CD4-positive, alpha-beta T cell treated with Interleukin-1 beta for 1 hour (primary cell): ENCODE measurements around the gene NRP1.

Experiments
- DNase-seq, 2 donors: peaks; one replicate each; pipeline ENCODE4 v3.0.0-alpha.2; 2020 to 2022

NRP1 gene

GRCh38 chr10:33347211-33347610, 12.7 kb upstream of the NRP1 start:
- DNase-seq, result no peak

DNA sequence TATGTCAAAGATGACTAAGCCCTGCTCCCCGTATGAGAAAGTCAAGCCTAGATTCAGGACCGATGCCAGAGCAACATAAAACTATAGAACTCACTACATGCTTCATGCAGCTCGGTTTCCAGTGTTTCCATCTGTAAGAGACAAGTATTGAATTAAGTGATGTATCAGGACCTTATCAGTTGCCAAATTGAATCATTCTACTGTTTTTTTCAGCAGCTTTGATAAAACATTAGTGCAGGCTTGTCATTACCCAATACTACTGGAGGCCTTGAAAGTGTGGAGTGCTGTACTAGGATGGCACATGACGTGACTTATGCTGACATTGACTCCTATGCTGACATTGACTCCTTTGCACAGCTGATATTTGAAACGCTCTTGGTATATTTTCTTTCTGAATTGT, 10.8 kb upstream of the NRP1 start:
- DNase-seq, result no peak

- no peak for DNase-seq
Measured at GRCh38 chr10:33344676-33345075, 10.2 kb upstream of the NRP1 start.

DNA sequence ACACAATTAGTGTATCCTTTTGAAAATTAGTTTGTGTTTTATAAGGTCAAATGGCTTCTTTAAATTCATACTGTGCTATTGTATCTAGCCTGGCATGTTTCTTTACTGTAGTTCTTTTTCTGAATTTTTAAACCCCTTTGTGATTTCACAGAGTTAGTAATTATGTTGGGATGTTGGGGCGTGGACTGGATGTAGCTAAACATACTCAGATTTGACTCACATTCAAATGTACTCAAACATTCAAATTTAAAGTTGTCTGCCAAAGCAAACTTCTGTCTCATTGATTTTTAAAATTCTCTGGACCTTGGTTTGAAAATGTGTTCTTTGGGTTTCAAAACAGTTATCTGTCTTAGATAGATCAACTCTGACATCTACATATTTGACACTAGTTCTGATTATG, 7.2 kb upstream of the NRP1 start:
- DNase-seq, result no peak

- DNase-seq, result no peak
Measured at GRCh38 chr10:33337326-33337957, 3.0 kb upstream of the NRP1 start.

- no peak for DNase-seq
Measured at GRCh38 chr10:33336582-33337325, 2.3 kb upstream of the NRP1 start.

GRCh38 chr10:33335801-33336581, 1.5 kb upstream of the NRP1 start:
- no peak for DNase-seq

DNA sequence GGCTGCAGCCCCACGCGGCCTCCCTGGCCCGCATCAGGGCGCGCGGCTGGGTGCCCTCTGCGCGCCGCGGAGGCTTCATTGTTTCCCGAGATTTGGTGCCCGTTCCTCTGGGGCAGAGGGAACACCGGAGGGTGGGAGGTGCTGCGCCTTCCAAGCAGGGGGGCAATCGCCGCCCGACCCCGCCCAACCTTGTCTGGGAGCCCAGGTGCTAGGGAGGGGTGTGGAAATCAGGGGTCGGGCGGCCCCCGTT, 1.0 kb upstream of the NRP1 start:
- no peak for DNase-seq

DNA sequence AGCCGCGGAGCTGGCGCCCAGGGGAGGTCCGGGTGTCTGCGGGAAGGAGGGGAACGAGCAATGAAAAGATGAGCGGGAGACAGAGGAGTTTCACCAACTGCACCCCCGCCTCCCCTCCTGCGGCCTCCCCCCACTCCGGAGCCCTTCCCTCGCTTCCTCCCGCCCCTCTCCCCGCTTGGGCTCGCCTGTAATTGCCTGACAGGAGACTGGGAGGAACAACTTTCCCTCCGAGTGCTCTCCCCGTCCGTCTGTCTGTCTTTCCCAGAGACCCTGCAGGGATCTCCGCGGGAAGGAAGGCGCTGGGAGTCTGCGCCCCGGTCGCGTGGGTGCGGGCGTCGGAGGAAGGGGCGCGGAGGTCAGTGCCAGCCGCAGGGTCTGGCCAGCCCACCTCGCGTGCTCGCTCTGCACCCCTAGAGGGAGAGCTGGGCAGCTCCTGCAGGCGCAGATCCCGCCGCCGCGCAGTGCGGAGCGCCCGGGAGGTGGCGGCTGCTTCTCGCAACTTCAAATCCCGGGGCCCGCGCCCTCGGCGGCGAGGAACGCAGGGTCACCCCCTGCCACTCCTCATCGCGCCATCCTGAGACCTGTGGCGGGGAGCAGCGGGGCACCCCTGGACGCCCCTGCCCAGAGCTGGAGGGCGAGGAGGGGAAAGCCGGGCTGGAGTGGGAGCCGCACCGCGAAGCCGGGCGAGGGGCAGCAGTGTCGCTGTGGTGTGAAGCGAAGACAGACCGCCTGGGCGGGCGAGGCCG, 511 bp upstream of the NRP1 start:
- DNase-seq, result no peak

DNA sequence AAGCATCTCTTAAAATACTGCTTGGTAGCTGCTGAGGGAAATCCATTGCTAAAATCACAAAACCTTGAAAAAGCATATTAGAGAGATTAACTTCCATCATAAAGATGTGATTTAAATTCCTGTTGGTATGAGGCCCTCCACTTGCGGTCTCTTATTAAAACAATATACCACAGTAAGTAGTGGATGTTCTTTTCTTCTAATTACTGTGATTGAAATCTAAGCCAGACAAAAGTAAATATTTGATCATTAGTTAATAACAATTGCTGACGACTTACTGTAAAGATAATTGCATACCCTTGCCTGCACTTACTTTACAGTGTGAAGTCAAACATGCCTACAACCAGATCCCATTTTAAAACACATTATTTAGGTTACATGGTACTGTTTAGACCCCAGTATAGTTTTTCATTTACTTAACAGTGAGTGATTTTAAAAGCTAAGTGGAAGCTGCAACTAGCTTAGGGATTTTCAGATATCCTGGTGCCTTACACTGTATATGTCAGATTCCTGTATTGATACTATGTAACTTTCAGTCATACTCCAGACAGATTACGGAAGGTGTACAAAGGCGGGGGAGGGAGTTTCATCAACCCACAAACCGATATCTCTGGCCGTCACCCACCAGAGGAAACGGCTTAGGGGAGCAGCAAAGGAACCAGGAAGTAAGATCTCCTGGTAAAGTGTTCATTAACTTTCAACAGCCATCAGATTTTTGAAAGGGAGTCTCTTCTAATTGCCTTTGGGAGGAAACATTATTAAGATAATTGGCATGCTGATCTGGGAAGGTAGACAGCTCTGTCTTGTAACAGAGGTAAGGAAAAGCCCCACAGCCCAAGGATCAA, 986 bp downstream of the NRP1 start:
- peak in 1 of 2 donors; percentile 26 for DNase-seq

DNA sequence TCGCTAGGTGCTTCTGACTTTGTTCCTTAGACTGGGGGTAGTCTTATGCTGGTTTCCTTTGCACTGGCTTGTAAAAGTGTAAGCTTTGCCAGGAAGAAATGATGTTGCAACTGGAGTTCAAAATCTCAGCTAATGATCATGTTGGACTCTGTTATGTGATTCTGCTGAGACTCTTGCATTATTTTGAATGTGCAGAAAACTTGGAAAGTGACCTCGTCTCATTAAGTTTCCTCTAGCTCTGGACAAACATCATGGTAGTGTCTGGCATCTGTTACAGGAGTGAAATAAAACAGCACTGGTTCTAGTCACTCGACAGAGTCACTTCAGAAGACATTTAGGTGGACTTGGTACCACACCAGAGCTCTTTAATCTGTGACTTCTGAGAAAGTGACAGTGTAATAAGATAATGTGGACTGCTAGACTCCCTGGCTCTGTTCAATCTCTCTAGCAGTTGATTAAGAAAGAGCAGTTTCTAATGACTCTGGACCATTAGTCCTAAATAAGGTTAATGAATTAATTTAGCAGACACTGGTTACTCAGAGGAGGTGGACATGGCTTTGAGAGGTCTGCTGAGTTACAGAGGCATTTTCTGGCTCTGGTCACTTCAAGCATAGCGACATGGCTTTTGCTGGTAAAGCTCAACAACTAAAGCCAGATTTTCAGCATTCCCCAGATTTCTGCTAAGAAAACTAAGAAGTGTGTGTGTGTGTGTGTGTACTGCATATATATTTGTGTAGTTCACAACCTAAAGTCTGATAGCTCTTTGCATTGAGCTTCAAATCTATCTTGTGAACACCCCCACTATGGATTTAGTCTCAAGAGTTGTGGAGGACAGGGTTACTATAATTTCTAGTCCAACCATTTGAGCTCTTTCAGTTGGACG, 2.0 kb downstream of the NRP1 start:
- DNase-seq, result no peak

DNA sequence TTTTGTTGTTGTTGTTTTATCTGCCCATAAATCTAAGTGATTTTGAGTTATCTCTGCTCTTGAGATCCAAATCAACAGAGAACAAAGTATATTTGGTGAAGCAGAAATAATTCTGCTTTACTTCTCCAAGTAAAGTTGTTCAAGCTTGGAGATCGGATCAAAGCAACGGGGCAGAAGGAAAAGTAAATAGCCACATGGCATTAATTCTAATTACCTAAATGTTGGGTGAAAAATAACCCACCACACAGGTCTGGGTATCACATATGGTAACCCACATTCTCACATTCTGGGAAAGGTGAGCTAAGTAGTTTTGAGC, 3.1 kb downstream of the NRP1 start:
- no peak for DNase-seq

DNA sequence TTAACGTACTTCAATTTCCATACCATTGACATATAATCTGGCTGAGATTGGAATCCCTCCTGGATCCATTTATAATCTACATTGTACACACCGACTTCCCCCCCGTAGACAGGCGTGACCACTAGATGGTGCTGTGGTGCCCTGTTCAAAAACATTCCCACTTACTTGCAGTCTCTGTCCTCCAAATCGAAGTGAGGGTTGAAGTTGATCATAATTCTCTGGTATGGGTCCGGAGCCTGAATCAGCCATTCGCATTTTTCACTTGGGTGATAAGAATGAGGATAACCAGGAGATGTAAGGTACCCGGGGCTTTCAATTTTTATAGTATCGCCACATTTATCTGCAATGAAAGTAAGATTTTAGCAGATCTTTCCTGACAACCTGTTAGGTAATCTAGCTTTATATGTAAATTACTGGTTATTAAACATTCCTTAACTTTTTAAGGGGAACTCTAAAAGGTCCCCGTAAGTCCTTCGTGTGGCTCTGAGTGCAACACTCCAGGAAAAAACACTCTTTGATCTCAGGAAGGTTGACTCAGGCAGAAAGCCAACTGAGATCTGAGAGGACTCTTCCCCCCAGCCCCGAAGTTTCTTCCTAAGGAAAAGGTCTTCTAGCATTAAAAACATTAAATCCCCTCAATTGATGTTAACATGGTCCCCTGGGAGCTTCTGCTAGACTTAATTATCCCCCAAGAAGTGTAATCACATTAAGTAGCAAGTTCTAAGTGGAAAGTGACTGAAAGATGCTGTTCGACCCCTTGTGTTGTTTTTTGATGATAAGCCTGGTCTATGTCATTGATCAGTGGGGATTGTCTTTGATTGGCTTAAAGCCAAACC, 3.7 kb downstream of the NRP1 start:
- peak; percentile 66 to 69 for DNase-seq

GRCh38 chr10:33329178-33329577, 5.3 kb downstream of the NRP1 start:
- no peak for DNase-seq

DNA sequence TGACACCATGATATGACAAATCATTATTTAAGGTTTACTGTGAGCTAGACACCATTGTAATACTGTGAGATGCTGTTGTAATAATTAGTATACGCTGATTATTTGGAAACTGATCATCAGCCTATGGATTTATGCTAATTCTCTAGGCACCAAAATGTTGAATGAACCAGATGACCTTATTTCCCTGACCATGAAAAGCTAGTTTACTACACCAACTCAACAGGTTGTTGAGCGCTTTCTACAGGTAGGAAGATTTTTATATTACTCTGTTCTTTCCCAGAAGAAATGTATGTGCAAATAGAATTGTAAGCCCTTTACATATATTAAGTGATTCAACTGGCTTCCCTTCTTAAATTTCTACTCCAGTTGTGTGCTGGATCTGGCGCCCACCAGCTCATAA, 6.2 kb downstream of the NRP1 start:
- no peak for DNase-seq

DNA sequence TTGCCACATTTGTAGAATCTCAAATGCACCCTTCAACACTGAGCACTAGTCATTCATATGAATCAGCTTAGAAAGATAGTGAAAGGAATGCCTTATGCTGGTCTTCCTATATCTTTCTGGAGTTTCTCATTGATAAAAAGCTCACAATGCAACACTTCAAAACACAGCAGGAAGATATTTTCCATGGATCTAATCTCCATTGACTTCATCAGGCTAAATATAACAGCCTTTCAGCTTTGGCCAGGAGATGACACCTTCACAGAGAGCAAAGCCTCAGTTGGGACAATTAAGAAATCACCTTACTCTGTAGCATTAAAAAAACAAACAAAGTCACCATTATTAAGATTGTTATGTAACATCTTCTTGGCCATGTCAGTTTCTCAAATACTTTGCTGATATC, 6.7 kb downstream of the NRP1 start:
- no peak for DNase-seq

- no peak for DNase-seq
Measured at GRCh38 chr10:33326933-33327332, 7.5 kb downstream of the NRP1 start.

DNA sequence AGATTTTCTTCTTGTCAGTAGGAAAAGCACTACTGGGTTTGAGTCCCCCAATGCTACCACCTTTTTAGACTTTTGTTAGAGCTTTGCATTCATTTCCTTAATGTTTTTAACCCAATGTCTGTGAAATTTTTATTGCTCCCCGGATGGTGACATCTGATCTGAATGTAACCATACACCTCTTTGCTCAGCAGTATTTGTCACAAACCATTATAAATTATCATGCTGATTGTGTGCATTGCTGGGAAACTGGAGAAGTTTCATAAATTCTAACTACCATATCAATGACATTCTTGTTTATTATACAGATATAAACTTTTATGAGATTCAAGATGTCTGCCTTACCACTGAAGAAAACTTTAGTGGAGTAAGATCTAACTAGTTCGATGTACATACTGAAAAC, 8.5 kb downstream of the NRP1 start:
- DNase-seq, result no peak

GRCh38 chr10:33323721-33324120, 10.7 kb downstream of the NRP1 start:
- DNase-seq, result no peak

- no peak for DNase-seq
Measured at GRCh38 chr10:33321516-33321915, 13.0 kb downstream of the NRP1 start.

GRCh38 chr10:33320288-33320687, 14.2 kb downstream of the NRP1 start:
- no peak for DNase-seq
